ENCODE data around the gene C2CD3. TPM values are rescaled to one million over a fixed set of nuclear protein-coding genes. Genes with fewer than 3 reads are reported as not detected.

Gene C2CD3
- total and polyA plus RNA-seq, 10 of the 15 experiments (the other 5 are each of a cell fraction or from before 2014, with no cell fraction given) = 2.3 to 24.0 (median 16.3) TPM

DNA sequence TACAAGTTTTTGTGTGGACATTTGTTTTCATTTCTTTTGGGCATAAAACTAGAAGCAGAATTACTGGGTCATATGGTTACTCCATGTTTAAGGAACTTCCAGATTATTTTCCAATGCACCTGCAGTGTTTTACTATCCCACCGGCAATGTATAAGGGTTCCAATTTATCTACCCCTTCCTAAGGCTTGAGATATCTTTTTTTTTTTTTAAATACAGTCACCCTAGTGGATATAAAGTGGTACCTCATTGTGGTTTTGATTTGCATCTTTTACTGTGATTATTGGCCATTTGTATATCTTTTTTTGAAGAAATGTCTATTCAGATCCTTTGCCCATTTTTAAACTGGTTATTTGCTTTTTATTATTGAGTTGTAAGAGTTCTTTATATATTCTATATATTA is 127.4 kb downstream of the C2CD3 start:
- no peak for ATAC-seq
- Histone ChIP-seq H3K9me3 (replicated peaks; ENCODE audit: control insufficient read depth, insufficient read depth, low read length) (no peaks in the 10 kb centered on the region), H3K4me2 (ENCODE audit: control insufficient read depth, insufficient read depth) (no peak overlapping the region), H3K27me3 (replicated peaks in 1 of 2; ENCODE audit: control insufficient read depth in 2 of 2, insufficient read depth in 2 of 2, low read length in 1 of 2) (no peaks in the 10 kb centered on the region), H3K27ac (ENCODE audit: control insufficient read depth, insufficient read depth) (no peak overlapping the region), H3K4me1 (ENCODE audit: control insufficient read depth, insufficient read depth, low read length) (no peaks in the 10 kb centered on the region), H2AFZ (ENCODE audit: control insufficient read depth, low read depth, low read length) (no peak overlapping the region), H3K36me3 (ENCODE audit: control insufficient read depth in 2 of 2, insufficient read depth in 2 of 2, low read length in 1 of 2) (peaks cover 3 to 5% of the 10 kb centered on the region in 2 experiments; a peak in 3 of 4 replicates), H4K20me1 (ENCODE audit: control insufficient read depth, insufficient read depth) (no peaks in the 10 kb centered on the region), H3K9ac (ENCODE audit: control insufficient read depth, insufficient read depth, low read length) (no peak overlapping the region), H3K4me3 (no peak overlapping the region), H3K79me2 (ENCODE audit: control insufficient read depth, insufficient read depth, low read length) (no peaks in the 10 kb centered on the region)
- CTCF ChIA-PET = interaction anchor here (0.7 kb wide), 1 partner anchor 88 kb away, joined by 3 read pairs; no protein-coding TSS in a partner anchor
- no peak for DNase-seq (ENCODE audit: low read depth, low spot score)
- intact Hi-C loops (cut with micrococcal nuclease; ENCODE audit: unreplicated experiment) = no loop called here
- FAIRE-seq = no peak
- 100% methylated on average over 1 of the region's 1 CpG for WGBS (ENCODE audit: insufficient coverage, insufficient replicate concordance, low lambda C conversion rate, missing lambda C conversion rate)
- no TSS peak for BruUV-seq (replicated peaks)
- in situ Hi-C loops (cut with MboI) = no loop called here
- POLR2A ChIA-PET = no interaction called here
- SMC1A ChIA-PET (ENCODE audit: uncharacterized antibody, unreplicated experiment) = no interaction called here
- RAD21 ChIA-PET (ENCODE audit: unreplicated experiment) = no interaction called here
- TF ChIP-seq NR2C2 (IDR thresholded peaks at IDR 0.05; ENCODE audit: borderline replicate concordance, control insufficient read depth, insufficient read length, low read depth) (no peak), SMAD1 (IDR thresholded peaks at IDR 0.05; ENCODE audit: low read depth, partially characterized antibody) (no peak), NRF1 (conservative IDR thresholded peaks at IDR 0.05; ENCODE audit: low read depth, low read length) (no peak), EP300 (IDR thresholded peaks at IDR 0.05; ENCODE audit: borderline replicate concordance in 1 of 2, control insufficient read depth in 1 of 2, low read depth in 2 of 2, low read length in 2 of 2) (no peak), KDM1A (IDR thresholded peaks at IDR 0.05; ENCODE audit: borderline replicate concordance) (no peak), MYC (IDR thresholded peaks at IDR 0.05; ENCODE audit: insufficient read depth, insufficient read length, insufficient replicate concordance, low read length, severe bottlenecking) (no peak), SIX5 (IDR thresholded peaks at IDR 0.05; ENCODE audit: low read depth, low read length, severe bottlenecking) (no peak), ZNF622 (IDR thresholded peaks at IDR 0.05) (no peak), E4F1 (IDR thresholded peaks at IDR 0.05; ENCODE audit: borderline replicate concordance, partially characterized antibody) (no peak), CUX1 (IDR thresholded peaks at IDR 0.05; ENCODE audit: insufficient replicate concordance, low read depth, low read length) (no peak)
- TF ChIP-seq, protein P1, sequence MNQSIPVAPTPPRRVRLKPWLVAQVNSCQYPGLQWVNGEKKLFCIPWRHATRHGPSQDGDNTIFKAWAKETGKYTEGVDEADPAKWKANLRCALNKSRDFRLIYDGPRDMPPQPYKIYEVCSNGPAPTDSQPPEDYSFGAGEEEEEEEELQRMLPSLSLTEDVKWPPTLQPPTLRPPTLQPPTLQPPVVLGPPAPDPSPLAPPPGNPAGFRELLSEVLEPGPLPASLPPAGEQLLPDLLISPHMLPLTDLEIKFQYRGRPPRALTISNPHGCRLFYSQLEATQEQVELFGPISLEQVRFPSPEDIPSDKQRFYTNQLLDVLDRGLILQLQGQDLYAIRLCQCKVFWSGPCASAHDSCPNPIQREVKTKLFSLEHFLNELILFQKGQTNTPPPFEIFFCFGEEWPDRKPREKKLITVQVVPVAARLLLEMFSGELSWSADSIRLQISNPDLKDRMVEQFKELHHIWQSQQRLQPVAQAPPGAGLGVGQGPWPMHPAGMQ (IDR thresholded peaks at IDR 0.05; ENCODE audit: borderline replicate concordance) = no peak
- TF ChIP-seq, protein P2, sequence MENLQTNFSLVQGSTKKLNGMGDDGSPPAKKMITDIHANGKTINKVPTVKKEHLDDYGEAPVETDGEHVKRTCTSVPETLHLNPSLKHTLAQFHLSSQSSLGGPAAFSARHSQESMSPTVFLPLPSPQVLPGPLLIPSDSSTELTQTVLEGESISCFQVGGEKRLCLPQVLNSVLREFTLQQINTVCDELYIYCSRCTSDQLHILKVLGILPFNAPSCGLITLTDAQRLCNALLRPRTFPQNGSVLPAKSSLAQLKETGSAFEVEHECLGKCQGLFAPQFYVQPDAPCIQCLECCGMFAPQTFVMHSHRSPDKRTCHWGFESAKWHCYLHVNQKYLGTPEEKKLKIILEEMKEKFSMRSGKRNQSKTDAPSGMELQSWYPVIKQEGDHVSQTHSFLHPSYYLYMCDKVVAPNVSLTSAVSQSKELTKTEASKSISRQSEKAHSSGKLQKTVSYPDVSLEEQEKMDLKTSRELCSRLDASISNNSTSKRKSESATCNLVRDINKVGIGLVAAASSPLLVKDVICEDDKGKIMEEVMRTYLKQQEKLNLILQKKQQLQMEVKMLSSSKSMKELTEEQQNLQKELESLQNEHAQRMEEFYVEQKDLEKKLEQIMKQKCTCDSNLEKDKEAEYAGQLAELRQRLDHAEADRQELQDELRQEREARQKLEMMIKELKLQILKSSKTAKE (IDR thresholded peaks at IDR 0.05; ENCODE audit: low read depth, poor library complexity, severe bottlenecking) = no peak
